Neural crest cell (in vitro differentiated cells): ENCODE measurements around the gene PPIH. TPM values are rescaled to one million over a fixed set of nuclear protein-coding genes. Genes with fewer than 3 reads are reported as not detected.

Experiments
- DNase-seq: peaks from one replicate; pipeline ENCODE4 v3.0.0; 2021; ENCODE audit warnings: low read depth, mixed read lengths, low spot score
- H3K27ac Mint-ChIP-seq: one replicate; pipeline ENCODE4 v1.8.0; 2021; ENCODE audit warnings: mild to moderate bottlenecking, mixed read lengths; ENCODE audit not compliant: unreplicated experiment
- H3K27me3 Mint-ChIP-seq: 2 replicates; pipeline ENCODE4 v1.8.0; 2021; ENCODE audit warnings: low read depth, mild to moderate bottlenecking, mixed read lengths
- H3K36me3 Mint-ChIP-seq: 2 replicates; pipeline ENCODE4 v1.8.0; 2021; ENCODE audit warnings: low read depth, mild to moderate bottlenecking, mixed read lengths
- H3K4me1 Mint-ChIP-seq: 2 replicates; pipeline ENCODE4 v1.8.0; 2021; ENCODE audit warnings: mixed read lengths
- H3K4me3 Mint-ChIP-seq: one replicate; pipeline ENCODE4 v1.8.0; 2021; ENCODE audit warnings: mild to moderate bottlenecking, mixed read lengths
- H3K9me3 Mint-ChIP-seq: 2 replicates; pipeline ENCODE4 v1.8.0; 2021; ENCODE audit warnings: mixed read lengths
- CTCF ChIP-seq: fragments of 200-600 bp; sonication (generic); conservative IDR thresholded peaks from 2 replicates; pipeline ENCODE4 v1.5.0; 2021; ENCODE audit warnings: antibody characterized with exemption, mild to moderate bottlenecking
- total RNA-seq: library from RNA; stranded (reverse); gene quantifications from 2 replicates; pipeline ENCODE4 v1.2.1, GENCODE V29; 2021

Gene PPIH
- total RNA-seq, 1 donor from 2014 or later = 75.2 TPM

GRCh38 chr1:42639116-42639515 is 19.1 kb upstream of the PPIH start:
- H3K9me3 Mint-ChIP-seq = no peaks in the 10 kb centered on the region
- H3K4me1 Mint-ChIP-seq = no peaks in the 10 kb centered on the region
- no peaks in the 10 kb centered on the region for H3K27me3 Mint-ChIP-seq
- H3K27ac Mint-ChIP-seq = no peak overlapping the region
- no peak for DNase-seq
- H3K36me3 Mint-ChIP-seq = no peaks in the 10 kb centered on the region
- TF ChIP-seq CTCF = no peak
- H3K4me3 Mint-ChIP-seq = no peak overlapping the region

GRCh38 chr1:42646056-42646455 is 12.2 kb upstream of the PPIH start:
- no peak for DNase-seq
- TF ChIP-seq CTCF = no peak
- Mint-ChIP-seq H3K27ac (no peak overlapping the region), H3K4me1 (no peaks in the 10 kb centered on the region), H3K36me3 (peaks cover 21% of the 10 kb centered on the region), H3K4me3 (no peak overlapping the region), H3K9me3 (peaks cover 11% of the 10 kb centered on the region), H3K27me3 (peaks cover 6% of the 10 kb centered on the region)

- Mint-ChIP-seq H3K9me3 (no peaks in the 10 kb centered on the region), H3K27ac (peak overlapping the region; percentile 27), H3K4me3 (peak overlapping the region; percentile 100), H3K36me3 (no peaks in the 10 kb centered on the region), H3K27me3 (peaks cover 7% of the 10 kb centered on the region), H3K4me1 (peaks cover 34% of the 10 kb centered on the region)
- DNase-seq = no peak
- no peak for TF ChIP-seq CTCF
Observed at GRCh38 chr1:42657201-42657600, 1.0 kb upstream of the PPIH start.

GRCh38 chr1:42658877-42659337 is 684 bp downstream of the PPIH start:
- H3K36me3 Mint-ChIP-seq = no peaks in the 10 kb centered on the region
- H3K27me3 Mint-ChIP-seq = peaks cover under 1% of the 10 kb centered on the region
- H3K4me1 Mint-ChIP-seq = peaks cover 34% of the 10 kb centered on the region
- H3K9me3 Mint-ChIP-seq = no peaks in the 10 kb centered on the region
- H3K27ac Mint-ChIP-seq = peak overlapping the region; percentile 87
- H3K4me3 Mint-ChIP-seq = peak overlapping the region; percentile 100
- DNase-seq = peak; percentile 7
- TF ChIP-seq CTCF = no peak

- Mint-ChIP-seq H3K36me3 (no peaks in the 10 kb centered on the region), H3K27ac (no peak overlapping the region), H3K9me3 (no peaks in the 10 kb centered on the region), H3K27me3 (no peaks in the 10 kb centered on the region), H3K4me3 (peak overlapping the region; percentile 100), H3K4me1 (peaks cover 34% of the 10 kb centered on the region)
- DNase-seq = no peak
- no peak for TF ChIP-seq CTCF
Observed at GRCh38 chr1:42660907-42661500, 2.8 kb downstream of the PPIH start.
